ENCODE results near the gene CCDC200.

- no peak for TF ChIP-seq CTCF (IDR thresholded peaks at IDR 0.05; ENCODE audit: low read depth, low read length)
- no peak for TF ChIP-seq EZH2phosphoT487 (IDR thresholded peaks at IDR 0.05; ENCODE audit: low read depth)
Observed at GRCh38 chr17:43212641-43213490, 15.6 kb downstream of the CCDC200 start.
